NCI-H2227 treated with DMSO at 0.1 percent for 48 hours (cell line): ENCODE data around the gene ITPKB.

ENCODE experiments used
- DNase-seq: peaks from one replicate; lab custom pipeline; 2025; lab: John Stamatoyannopoulos, UW

Gene ITPKB

GRCh38 chr1:226704169-226704937, 34.7 kb downstream of the ITPKB start:
- DNase-seq: no peak

- DNase-seq: peak; percentile 84
These were observed 35.9 kb downstream of the ITPKB start for GRCh38 chr1:226702957-226703831.

- DNase-seq: no peak
These were observed 36.6 kb downstream of the ITPKB start for GRCh38 chr1:226702318-226702956.

GRCh38 chr1:226700861-226701260, 38.2 kb downstream of the ITPKB start:
- DNase-seq: no peak

- no peak for DNase-seq
These were observed 39.9 kb downstream of the ITPKB start for GRCh38 chr1:226699166-226699565.

GRCh38 chr1:226698659-226699058, 40.4 kb downstream of the ITPKB start:
- no peak for DNase-seq

- no peak for DNase-seq
These were observed 41.0 kb downstream of the ITPKB start for GRCh38 chr1:226697929-226698544.

- no peak for DNase-seq
These were observed 41.7 kb downstream of the ITPKB start for GRCh38 chr1:226697151-226697928.

- no peak for DNase-seq
These were observed 42.5 kb downstream of the ITPKB start for GRCh38 chr1:226696547-226696946.

GRCh38 chr1:226695335-226695900, 43.7 kb downstream of the ITPKB start:
- no peak for DNase-seq

GRCh38 chr1:226692823-226693222, 46.3 kb downstream of the ITPKB start:
- DNase-seq: no peak

GRCh38 chr1:226692051-226692792, 46.9 kb downstream of the ITPKB start:
- DNase-seq: no peak

- no peak for DNase-seq
These were observed 47.8 kb downstream of the ITPKB start for GRCh38 chr1:226691247-226691646.

GRCh38 chr1:226690460-226690982, 48.6 kb downstream of the ITPKB start:
- peak; percentile 75 for DNase-seq

- DNase-seq: no peak
These were observed 50.3 kb downstream of the ITPKB start for GRCh38 chr1:226688808-226689207.

- no peak for DNase-seq
These were observed 50.9 kb downstream of the ITPKB start for GRCh38 chr1:226688056-226688748.

GRCh38 chr1:226687426-226687825, 51.7 kb downstream of the ITPKB start:
- no peak for DNase-seq

GRCh38 chr1:226686440-226687425, 52.3 kb downstream of the ITPKB start:
- DNase-seq: no peak
